Keratinocyte (primary cell): ENCODE measurements around the gene SERP2.

ENCODE experiments used
- CTCF ChIP-seq, 3 experiments: IDR thresholded peaks in 1 of 3; conservative IDR thresholded peaks in 1 of 3; optimal IDR thresholded peaks in 1 of 3; 2 replicates in 2 of 3; 3 replicates in 1 of 3; pipeline versions ENCODE3 to v1.5.1; 2011; ENCODE audit warnings: low read length in 3 of 3, mild to moderate bottlenecking in 3 of 3, moderate library complexity in 2 of 3, control low read depth in 1 of 3, inconsistent platforms in 1 of 3; ENCODE audit not compliant: insufficient read depth in 2 of 3; ENCODE audit errors: extremely low read depth in 1 of 3
- EZH2 ChIP-seq: IDR thresholded peaks from one replicate; pipeline ENCODE4 v1.6.1; 2012; ENCODE audit warnings: inconsistent platforms, mild to moderate bottlenecking, low read length, moderate library complexity

- no peak for TF ChIP-seq CTCF (optimal IDR thresholded peaks at IDR 0.05 in 1 of 3, IDR thresholded peaks at IDR 0.05 in 1 of 3, conservative IDR thresholded peaks at IDR 0.05 in 1 of 3; ENCODE audit: extremely low read depth in 1 of 3, insufficient read depth in 2 of 3, low read length in 3 of 3)
- no peak for TF ChIP-seq EZH2
Measured at GRCh38 chr13:44439452-44440024, 65.9 kb downstream of the SERP2 start.
